A549 treated with Mapracorat at 1 μM for 4 hours (cell line): ENCODE measurements around the gene BAD. TPM values are rescaled to one million over a fixed set of nuclear protein-coding genes. Genes with fewer than 3 reads are reported as not detected.

Experiments used
- total RNA-seq: library from RNA; stranded (reverse); fragments of 200-300 nt; extraction: Qiagen RNA extraction; gene quantifications from 5 replicates; pipeline ENCODE4 v1.2.3, GENCODE V29; 2022

Gene BAD
- 72.9 to 96.6 TPM (median 94.9 TPM) in 5 replicates for total RNA-seq

DNA sequence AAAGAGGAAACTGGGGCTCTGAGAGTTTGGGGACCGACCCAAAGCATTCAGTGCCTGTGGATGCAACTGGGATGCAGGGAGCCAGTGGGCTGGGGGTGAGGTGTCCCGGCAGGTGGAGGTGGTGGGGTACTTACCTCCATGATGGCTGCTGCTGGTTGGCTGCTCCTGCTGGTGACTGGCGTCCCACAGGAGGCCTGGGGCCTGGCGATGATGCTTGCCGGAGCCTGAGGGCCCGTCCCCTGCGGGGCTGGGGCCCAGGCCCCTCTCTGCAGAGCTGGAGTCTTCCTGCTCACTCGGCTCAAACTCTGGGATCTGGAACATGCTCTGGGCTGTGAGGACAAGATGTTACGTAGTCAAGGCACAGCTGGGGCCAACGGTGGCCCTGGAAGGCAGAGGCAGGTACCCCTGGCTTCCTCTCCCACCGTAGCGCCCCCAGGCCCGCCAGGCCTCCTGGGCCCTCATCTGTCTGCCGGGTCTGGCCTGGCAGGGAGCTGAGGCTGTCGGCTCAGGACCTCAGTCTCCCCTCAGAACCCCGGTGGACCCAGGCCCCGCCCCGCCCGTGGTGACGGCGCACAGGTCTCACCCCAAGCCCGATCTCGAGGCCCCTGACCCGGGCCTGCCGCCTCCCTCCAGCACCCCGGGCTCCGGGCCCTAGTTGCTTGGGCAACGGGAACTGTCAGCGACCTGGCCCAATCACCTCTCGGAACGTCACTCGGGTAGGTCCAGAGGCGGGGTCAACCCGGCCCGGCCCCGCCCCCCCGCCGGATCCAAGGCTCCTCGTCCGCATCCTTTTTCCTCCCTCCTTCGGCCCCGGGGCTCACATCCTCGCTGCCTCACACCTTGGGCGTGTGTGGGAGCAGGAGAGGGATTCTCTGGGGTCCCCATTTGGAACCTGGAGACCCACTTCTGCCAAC, at the start of gene BAD:
Gene BAD, minus strand, starts transcription at position 618 of the 914 bp plus-strand sequence. Its CDS starts 297 bp downstream, at position 321.

DNA sequence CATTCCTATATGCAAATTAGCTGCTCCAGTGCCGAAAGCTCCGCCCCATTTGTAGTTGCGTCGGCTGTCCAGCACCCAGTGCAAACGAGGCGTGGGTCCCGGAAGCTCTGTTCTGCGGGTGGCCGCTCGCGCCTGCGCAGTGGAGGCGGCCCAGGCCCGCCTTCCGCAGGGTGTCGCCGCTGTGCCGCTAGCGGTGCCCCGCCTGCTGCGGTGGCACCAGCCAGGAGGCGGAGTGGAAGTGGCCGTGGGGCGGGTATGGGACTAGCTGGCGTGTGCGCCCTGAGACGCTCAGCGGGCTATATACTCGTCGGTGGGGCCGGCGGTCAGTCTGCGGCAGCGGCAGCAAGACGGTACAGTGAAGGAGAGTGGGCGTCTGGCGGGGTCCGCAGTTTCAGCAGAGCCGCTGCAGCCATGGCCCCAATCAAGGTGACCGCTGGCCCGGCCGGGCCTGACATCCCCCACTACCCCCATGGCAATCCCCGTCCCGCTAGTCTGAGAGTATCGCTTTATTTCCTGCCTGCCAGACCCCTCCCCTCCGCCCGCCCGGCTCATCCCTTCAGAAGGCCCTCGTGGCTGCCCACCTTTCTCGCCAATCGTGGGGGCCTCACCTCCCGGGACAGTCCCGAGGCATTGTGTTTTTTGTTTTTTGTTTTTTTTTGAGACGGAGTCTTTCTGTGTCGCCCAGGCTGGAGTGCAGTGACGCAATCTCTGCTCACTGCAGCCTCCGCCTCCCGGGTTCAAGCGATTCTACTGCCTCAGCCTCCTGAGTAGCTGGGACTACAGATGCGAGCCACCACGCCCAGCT, 33.7 kb upstream of the BAD start, which contains the start of gene PRDX5:
Gene PRDX5, plus strand, starts transcription at position 161 of the 805 bp plus-strand sequence. Its CDS starts 95 bp downstream, at position 256.

GRCh38 chr11:64317325-64317960, 33.0 kb upstream of the BAD start, which contains the start of gene TRMT112:
TSS of gene TRMT112 (minus strand) at chr11:64317559. CDS start at chr11:64317526, 33 bp downstream.

GRCh38 chr11:64305075-64305690, 20.7 kb upstream of the BAD start, which contains the start of gene ESRRA:
TSS of gene ESRRA (plus strand) at chr11:64305524. CDS start at chr11:64307180, 1,656 bp downstream.

DNA sequence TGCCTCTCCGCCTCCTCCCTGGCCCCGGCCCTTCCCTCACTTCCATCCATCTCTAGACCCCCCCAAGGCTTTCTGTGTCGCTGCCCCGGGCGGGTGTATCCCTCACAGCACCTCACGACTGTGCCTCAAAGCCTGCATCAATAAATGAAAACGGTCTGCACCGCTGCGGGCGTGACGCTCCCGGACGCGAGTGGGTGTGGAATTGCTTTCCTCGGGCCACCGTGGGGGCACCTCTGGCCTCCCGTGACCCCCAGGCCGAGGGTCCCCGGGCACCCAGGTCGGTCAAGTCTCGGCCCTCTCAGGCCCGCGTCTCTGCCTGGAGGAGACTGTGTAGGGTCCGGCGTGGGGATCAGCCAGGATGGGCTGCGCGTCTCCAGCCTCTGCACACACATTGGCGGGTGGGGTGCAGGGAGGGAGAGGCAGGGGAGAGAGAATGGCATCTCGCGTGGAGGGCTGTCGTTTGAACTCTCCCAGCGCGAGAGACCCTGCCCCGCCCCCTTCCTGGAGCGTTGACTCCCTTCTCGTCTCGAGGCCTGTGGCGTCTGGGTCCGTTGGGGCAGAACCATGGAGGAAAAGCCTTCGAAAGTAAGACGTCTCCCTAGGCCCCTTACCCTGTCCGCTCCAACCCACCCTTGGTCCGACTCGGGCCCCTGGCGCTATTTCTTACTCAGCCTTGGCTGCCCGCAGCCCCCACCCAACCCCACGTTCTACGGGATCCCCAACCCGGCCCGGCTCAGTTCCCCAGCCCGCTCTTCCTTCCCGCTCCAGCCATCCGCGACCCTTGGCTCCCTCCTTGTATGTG, 15.6 kb upstream of the BAD start, which contains the start of gene CATSPERZ:
Gene CATSPERZ, plus strand, starts transcription at position 512 of the 802 bp plus-strand sequence. Its CDS starts 53 bp downstream, at position 565.

GRCh38 chr11:64291262-64291751, 6.8 kb upstream of the BAD start, which contains the start of gene KCNK4:
TSS of gene KCNK4 (plus strand) at chr11:64291302. CDS start at chr11:64293019, 1,717 bp downstream.

GRCh38 chr11:64284962-64285884, 758 bp upstream of the BAD start, which contains the start of gene GPR137:
TSS of gene GPR137 (plus strand) at chr11:64285848. CDS start at chr11:64286525, 677 bp downstream.

DNA sequence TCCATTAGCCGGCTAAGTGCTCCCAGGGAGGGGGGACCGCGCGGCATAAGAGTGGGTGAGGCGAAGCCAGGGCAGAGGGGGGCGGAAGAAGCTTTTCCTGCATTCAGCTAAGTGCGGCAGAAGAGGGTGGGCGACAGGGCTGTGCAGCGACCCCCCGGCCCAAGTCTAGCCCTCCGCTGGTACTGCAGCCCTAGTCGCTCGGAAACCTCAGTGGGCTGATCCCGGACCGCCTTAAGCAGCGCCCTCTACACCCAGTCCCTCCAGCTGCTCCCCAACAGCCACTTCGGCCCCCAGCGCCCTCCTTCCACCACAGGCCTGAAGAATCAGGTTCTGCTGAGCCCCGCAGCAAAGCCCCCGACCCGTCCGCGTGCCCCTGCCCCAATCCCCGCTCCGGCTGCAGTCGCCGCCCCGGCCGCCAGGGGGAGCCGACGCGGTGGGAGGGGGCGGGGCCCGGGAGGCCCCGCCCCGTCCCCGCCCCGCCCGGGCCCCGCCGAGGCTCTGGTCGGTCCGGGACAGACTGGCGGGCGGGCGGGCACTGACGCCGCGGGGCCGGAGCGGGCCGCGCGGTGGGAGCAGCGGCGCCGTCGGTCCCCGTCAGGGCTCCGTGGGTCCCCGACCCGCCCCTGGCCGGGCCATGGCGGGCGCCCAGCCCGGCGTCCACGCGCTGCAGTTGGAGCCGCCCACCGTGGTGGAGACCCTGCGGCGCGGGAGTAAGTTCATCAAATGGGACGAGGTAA, 33.3 kb downstream of the BAD start, which contains the start of gene PLCB3:
Gene PLCB3, plus strand, starts transcription at position 515 of the 737 bp plus-strand sequence. Its CDS starts 120 bp downstream, at position 635.

DNA sequence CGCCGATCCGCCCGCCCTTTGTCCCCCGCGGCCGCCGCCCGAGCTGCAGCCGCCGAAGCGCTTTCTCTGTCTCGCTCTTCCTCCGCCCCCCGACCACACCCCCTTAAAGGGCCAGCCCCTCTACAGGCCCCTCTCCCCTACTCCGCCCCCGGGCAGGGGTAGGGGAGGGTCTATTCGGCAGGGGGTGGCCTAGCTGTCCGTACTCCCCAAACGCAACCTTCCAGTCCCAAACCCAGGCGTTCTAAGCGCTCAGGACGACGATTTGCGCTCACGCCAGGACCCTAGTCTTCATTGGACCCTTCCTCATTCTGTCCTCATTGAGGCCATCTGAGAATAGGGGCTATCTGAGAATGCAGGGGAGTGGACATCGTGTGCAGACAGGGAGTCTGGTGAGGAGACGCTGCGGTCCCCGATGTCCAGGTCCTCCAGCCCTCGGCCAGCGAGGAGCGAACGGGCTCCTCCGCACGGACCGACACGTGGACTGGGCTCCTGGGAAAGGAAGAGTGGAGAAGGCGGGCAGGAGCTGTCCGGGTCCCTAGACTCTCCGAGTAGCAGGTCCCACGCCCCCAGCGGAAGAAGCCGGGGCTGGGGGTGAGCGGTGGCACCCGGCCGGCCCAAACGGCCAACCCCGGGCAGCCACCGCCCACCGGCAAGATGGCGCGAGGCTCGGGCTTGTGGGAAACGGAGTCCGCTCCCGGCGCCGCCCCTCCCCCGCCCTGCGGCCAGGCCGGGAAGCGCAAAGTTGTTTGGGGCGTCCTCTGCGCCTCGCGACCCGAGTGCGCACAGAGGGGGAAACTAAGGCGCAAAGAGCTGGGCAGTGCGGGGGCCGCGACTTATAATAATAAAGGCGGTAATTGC, 37.4 kb downstream of the BAD start, which contains the start of gene PPP1R14B:
Gene PPP1R14B, minus strand, starts transcription at position 73 of the 858 bp plus-strand sequence. CDS start 270 bp downstream, outside the sequence.

GRCh38 chr11:64240435-64241240, 43.8 kb downstream of the BAD start, which contains the start of gene FKBP2:
TSS of gene FKBP2 (plus strand) at chr11:64241095. CDS start at chr11:64242388, 1,293 bp downstream.

GRCh38 chr11:64233913-64234586, 50.4 kb downstream of the BAD start, which contains the start of gene VEGFB:
TSS of gene VEGFB (plus strand) at chr11:64234584. CDS start at chr11:64234834, 250 bp downstream.

GRCh38 chr11:64230171-64230984, 54.1 kb downstream of the BAD start, which contains the start of gene DNAJC4:
TSS of gene DNAJC4 (plus strand) at chr11:64230548. CDS start at chr11:64230855, 307 bp downstream.

DNA sequence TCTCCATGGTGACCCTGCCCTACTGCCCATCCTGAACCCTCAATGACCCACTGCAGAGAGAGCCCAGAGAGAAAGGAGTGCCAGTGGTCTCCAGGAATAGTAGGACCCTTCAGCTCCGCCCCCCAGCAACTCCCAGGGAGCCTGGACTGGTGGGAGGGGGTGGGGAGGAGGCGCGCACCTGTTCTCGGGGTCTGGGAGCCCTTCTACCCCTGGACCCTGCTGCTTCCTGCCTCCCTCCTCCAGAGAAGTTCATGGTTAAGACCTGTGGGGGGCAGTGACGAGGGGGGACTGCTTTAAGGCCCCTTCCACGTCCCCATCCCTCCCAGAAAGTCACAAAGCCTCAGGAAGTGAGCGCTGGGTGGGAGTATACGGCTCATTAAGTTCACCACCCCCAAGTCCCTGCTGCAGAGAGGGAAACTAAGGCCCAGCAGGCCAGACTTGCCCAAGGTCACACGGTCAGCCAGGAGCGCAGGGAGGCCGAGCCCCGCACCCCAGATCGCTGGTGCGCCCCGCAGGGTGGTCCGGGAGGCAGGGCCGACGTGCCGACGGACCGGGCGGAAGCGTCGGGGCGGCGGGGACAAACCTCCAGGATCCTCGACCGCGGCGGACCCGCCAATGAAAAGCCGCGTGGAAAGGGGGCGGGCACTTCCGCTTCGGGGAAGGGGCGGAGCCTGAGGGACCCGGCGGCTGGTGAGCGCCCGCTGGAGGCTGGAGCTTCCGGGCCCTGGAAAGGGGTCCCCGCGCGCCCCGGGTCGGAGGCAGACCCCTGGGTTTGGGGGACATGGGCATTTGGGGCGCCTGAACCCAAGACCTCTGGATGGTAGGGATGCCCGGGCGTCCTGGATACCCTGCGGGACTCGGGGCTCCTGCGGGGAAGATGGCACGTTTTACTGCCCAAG, 58.6 kb downstream of the BAD start, which contains the start of the genes NUDT22 and TRPT1:
Gene NUDT22, plus strand, starts transcription at position 667 of the 899 bp plus-strand sequence. CDS start 379 bp downstream, outside the sequence.
Gene TRPT1, minus strand, starts transcription at position 579 of the 899 bp plus-strand sequence. Its CDS starts 326 bp downstream, at position 253.

